Ramos (cell line): ENCODE data around the gene MRPS31.
"Not testable (repeated sequence)": the region's sequence is repeated elsewhere in the genome, so short reads cannot be mapped to it uniquely, and the experiment has no call there.

Source experiments
- in situ Hi-C: fragments of 300-500 bp; cut with MboI; formaldehyde crosslinking; loops from one replicate; pipeline ENCODE4 v1.14.3; 2022; ENCODE audit warnings: low sequenced_read_pairs; ENCODE audit not compliant: unreplicated experiment

MRPS31 gene

DNA sequence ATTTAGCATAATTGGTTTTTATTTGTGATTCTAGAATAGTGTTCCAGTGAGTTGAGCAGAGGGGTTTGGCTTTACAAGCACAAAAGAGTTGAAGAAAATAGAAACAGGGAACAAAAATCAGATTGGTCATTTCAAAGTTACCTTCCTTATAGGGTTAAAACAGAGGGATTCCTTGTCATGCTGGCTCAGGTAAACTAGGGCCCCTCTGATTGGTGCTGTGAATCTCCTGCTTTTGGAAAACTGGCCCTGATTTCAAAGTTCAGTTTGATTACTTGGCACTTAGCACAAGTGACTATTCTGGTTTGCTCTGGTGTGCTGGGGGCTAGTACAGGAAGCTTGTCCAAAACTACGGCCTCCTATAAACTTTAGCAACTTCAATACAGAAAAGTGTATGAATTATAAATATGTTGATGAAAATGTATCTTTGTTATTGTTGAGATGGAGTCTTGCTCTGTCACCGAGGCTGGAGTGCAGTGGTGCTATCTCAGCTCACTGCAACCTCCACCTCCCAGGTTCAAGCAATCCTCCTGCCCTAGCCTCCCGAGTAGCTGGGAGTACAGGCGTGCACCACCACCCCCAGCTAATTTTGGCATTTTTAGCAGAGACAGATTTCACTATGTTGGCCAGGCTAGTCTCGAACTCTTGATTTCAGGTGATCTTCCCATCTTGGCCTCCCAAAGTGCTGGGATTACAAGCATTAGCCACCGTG lies 1.9 kb upstream of the MRPS31 start:
- in situ Hi-C loops, result no loop called here

GRCh38 chr13:40770609-40770933 lies 419 bp downstream of the MRPS31 start:
- in situ Hi-C loops, result no loop called here

DNA sequence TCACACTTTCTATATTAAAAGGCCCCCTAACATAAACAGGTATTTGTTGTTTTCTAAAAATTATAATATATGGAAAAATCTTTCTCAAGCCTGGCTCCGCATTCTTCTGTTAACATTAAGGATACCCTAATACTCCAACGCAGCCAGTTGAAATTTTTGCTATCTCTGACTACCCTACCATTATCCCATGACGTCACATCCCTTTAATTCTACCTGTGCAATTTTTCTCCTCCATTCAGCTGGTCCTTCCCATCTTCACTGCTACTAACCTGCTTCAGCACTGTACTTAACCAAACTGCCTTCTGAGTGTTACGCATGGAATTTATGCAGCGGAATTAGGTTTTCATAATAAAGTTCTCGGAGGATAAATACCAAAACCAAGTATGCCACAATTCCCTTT lies 1.0 kb downstream of the MRPS31 start:
- in situ Hi-C loops, result no loop called here

GRCh38 chr13:40765602-40766001 lies 5.4 kb downstream of the MRPS31 start:
- in situ Hi-C loops, result no loop called here

DNA sequence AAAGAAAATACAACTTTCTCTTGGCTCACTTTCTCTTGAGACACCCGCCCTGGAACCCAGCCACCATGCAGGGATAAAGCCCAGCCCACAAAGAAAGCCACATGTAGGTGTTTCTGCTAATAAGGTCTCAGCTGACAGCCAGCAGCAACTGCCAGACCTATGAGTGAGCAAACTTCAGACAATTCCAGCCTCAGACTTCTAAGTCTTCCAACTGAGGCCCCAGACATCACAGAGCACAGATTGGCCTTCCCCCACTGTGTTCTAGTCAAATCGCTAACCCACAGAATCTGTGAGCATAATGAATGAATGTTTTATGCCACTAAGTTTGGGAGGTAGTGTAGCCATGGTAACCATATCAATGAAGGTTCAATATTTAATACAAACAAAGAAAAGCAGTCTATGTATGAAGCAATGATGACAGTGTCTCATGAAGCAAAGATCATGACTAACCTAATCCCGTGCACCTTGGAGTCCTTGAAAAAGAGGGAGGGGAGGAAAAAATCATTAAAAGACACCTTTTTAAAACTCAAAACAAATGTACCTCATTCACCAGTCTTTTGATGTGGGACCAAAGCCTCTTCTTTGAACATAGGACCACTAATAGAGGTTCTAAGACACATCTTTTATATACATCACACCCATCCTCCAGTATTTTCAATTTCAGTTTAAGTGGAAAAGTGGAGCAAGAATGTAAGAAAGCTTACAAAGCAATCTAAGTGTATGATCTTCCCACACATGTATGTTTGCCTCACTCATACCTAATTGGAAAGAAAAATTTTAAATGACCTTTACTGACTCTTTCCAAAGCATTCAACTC lies 6.2 kb downstream of the MRPS31 start:
- in situ Hi-C loops, result no loop called here

DNA sequence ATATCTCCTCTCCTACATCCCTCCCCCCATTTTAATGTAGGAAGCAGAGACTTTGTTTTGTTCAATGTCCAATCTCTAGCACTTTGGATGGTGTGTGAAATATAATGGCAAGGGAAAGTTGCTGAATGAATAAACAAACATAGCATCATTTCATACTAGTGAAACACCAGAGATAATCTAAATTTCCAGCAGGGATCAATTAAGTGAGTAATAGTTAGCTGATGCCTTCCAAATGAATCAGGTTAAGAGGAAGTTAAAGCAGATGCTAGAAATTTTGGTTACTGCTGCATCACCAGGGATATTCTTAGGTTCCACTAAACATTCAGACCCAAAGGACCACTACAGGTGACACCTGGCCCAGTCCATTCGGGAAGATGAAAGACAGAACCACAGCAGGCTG lies 8.1 kb downstream of the MRPS31 start:
- in situ Hi-C loops, result no loop called here

DNA sequence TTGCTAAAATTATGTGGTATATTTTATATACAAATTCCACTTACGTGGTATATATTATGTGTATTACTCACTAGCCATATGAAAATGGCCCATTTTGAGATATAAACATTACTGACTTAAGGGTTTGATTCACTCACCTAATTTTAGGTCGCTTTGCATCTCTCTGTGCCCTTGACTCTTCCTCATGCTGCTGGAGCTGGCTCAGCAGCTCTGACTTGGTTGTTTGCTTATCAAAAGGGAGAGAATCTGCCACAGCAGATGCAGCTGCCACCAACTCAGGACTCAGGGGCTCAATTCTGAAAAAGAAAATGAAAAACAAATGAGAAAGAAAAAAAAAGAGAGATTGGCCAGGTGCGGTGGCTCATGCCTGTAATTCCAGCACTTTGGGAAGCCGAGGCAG lies 12.2 kb downstream of the MRPS31 start:
- in situ Hi-C loops, result no loop called here

DNA sequence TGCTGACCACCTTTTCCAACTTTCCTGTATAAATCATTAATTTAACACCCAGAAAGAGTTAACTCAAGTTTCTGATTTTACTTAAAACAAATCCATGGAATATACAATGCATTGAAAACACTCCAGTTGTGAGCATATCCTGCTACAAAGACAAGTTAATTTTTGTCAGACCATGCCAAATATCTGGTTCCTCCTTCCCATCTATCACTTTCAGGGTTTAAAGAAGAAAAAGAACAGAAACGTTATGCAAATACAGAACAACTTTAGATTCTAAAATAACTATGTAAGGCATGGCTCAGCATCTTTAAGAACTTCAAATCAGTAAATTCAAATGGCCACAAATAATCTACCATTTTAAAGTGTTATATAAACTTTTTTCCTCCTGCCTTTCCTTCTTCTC lies 14.9 kb downstream of the MRPS31 start:
- in situ Hi-C loops, result no loop called here

DNA sequence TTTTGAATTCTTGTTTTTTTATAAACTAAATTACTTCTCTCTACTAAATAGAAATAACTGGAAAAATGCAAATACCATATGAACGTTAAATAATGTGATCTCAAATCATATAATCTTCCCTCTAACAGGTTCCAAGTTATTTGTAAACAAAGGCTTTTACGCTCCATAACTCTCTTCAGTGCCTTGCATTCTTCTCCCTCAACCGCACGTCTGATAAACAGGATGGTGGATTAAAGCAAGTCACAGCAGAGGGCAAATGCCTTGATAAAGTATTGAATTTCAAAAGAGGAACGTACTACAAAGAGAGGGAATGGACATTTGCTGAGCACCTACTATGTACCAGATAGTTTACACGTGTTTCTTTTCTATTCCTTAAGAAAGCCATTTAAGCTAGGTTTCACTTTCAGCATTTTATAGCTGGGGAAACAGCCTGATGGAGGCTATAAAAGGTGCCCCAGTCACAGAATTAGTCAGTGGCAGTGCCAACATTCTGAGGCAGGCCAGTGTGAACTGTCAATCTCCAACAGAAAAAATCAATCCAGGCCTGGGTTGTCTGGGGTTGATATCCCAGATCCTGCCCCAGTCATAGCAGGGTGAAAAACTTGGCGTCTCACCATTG lies 15.8 kb downstream of the MRPS31 start:
- in situ Hi-C loops, result no loop called here

DNA sequence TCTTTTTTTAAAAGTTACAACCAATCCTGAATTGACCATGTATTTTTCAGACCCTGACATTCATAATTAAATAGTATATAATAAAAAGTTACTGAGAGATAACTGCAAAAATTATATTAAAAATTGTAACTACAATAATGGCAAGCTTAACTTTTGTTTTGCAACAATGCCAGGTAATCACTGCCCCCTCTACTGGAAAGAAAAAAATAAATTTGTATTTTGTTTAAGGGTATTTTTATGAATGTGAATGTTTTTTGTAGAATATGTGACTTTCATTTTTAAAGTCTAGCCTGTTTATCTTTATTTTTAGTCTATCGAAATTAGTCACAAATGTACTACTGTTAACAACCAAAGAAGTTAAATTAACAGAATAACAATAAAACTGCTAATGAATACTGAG lies 21.7 kb downstream of the MRPS31 start:
- in situ Hi-C loops, result no loop called here

GRCh38 chr13:40735232-40735548 lies 35.8 kb downstream of the MRPS31 start:
- in situ Hi-C loops, result not testable (repeated sequence)

DNA sequence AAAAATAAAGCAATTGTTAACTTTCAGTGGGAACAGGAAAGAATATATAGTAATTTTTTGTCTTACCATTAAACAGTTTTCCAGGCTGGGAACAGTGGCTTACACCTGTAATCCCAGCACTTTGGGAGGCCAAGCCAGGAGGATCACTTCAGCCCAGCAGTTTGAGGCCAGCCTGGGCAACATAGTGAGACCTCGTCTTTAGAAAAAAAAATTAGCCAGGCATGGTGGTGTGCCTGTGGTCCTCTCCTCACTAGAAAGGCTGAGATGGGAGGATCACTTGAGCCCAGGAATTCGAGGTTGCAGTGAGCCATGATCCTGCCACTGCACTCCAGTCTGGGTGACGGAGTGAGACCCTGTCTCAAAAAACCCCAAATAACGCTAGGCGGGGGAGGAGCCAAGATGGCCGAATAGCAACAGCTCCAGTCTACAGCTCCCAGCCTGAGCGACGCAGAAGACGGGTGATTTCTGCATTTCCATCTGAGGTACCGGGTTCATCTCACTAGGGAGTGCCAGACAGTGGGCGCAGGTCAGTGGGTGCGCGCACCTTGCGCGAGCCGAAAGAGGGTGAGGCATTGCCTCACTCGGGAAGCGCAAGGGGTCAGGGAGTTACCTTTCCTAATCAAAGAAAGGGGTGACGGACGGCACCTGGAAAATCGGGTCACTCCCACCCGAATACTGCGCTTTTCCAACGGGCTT lies 36.3 kb downstream of the MRPS31 start:
- in situ Hi-C loops, result not testable (repeated sequence)

DNA sequence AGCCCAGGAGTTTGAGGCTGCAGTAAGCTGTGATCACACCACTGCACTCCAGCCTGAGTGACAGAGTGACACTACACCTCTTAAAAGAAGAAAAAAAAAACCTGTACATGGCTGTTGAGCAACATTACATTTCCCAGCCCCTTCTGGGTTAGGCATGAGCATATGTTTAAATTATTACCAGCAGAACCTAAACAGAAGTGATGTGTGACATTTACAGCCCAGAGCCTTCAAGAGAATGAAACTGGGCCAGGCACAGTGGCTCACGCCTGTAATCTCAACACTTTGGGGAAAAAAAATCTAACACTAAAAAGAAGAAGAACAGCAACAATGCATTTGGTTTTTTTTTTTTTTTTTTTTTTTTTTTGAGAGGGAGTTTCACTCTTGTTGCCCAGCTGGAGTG lies 38.3 kb downstream of the MRPS31 start:
- in situ Hi-C loops, result no loop called here

DNA sequence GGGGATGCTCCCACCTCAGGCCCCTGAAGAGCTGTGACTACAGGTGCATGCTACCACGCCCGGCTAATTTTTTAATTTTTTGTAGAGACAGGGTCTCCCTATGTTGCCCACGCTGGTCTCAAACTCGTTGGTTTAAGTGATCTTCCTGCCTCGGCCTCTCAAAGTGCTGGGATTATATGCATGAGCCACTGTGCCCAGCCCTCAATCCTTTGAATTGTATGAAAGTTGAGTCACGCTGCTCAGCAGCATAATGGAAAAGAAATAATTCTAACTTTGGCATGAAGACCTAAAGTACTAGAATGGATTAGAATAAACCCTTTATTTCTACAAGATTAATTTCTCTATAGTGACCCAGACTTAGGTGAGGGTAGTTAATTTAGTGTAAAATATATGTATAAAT lies 42.4 kb downstream of the MRPS31 start:
- in situ Hi-C loops, result no loop called here

GRCh38 chr13:40714433-40714832 lies 56.6 kb downstream of the MRPS31 start:
- in situ Hi-C loops, result not testable (repeated sequence)

DNA sequence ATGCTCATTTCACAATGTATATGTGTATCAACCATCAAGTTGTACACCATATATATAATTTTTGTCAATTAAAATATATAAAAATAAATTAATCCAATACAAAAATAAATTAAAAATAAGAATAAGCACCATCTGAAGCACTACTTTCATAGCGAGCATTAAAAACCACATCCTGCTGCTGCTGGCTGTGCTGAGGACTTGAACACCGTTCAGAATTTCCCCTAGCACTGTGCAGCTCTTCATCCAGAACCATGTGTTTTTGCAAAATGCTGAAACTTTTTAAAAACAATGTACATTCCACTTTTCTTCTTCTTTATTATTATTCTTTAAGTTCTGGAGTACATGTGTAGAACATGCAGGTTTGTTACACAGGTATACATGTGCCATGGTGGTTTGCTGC lies 64.6 kb downstream of the MRPS31 start:
- in situ Hi-C loops, result no loop called here

DNA sequence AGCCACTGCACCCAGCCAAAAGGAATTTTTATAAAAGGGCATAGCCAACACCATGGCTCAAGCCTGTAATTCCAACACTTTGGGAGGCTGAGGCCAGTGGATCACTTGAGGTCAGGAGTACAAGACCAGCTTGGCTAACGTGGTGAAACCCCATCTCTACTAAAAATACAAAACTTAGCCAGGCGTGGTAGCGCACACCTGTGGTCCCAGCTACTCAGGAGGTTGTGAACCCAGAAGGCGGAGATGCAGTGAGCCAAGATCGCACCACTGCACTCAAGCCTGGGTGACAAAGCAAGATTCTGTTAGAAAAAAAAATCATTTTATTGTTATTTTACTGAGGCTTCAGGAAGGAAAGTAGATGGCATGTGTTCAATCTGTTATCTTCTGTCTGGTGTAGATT lies 73.3 kb downstream of the MRPS31 start:
- in situ Hi-C loops, result loop anchor here (25.0 kb wide), 3 partner anchors 760 to 1010 kb away; no protein-coding TSS in a partner anchor

GRCh38 chr13:40694426-40694825 lies 76.6 kb downstream of the MRPS31 start:
- in situ Hi-C loops, result loop anchor here (25.0 kb wide), 3 partner anchors 757 to 1007 kb away; no protein-coding TSS in a partner anchor

GRCh38 chr13:40692946-40693345 lies 78.0 kb downstream of the MRPS31 start:
- in situ Hi-C loops, result loop anchor here (25.0 kb wide), 3 partner anchors 756 to 1006 kb away; no protein-coding TSS in a partner anchor

DNA sequence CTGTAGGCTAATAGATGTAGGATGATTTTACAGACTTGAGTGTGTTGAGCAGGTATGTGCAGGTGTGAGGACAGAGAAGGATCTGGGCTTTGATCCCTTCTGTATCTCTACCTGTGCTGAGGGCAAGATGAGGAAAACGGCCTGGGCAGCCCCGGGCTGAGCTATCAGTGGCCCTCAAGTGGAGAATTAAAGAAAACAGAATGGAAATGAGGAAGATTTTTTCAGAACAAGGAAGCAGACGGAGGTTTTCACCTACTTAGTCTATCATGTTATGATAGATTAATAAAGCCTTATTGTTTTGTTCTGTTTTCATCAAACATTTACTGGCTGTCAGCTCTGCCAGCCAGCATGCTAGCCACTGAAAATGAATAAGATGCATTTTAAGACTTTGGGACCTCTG lies 82.2 kb downstream of the MRPS31 start:
- in situ Hi-C loops, result loop anchor here (10.0 to 25.0 kb wide), 4 partner anchors 614 to 1001 kb away; no protein-coding TSS in a partner anchor
